Mesenteric fat pad (tissue), 1 donor: Measurements from ENCODE around the gene TMTC2. TPM values are rescaled to one million over a fixed set of nuclear protein-coding genes. Genes with fewer than 3 reads are reported as not detected.
"Not testable (repeated sequence)": the region's sequence is repeated elsewhere in the genome, so short reads cannot be mapped to it uniquely, and the experiment has no call there.

Experiments used
- DNase-seq: peaks from one replicate; pipeline ENCODE4 v3.0.0-alpha.2; 2020; ENCODE audit warnings: low spot score
- total RNA-seq: library from RNA; stranded (reverse); fragmentation: NEBNext Ultra II Directional; extraction: Animal tissue kit (Norgen Biotek cat#: 25700); gene quantifications from one replicate; pipeline ENCODE4 v1.2.1, GENCODE V29; 2021
- donor health status: DM: yes; HTN: yes; CAD: no.

TMTC2 gene
- total RNA-seq, 1 donor from 2014 or later = 7.0 TPM

DNA sequence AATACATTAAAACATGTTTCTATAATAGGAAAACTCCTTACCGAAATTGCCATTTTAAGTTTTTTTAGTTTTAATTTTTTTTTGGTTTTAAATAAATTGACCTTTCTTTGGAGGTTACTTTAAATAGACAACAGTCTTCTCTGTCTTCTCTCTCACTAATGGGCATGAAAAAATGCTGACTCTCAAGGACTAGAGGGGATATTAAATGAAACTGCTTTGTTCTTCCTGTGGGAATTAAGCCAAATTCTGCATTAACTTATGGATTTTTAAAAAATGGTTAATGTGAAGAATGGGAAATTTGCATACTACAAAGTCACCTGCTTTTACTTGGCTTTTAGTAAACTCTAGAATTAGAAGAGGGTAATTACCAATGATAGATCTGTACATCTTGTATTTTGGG, 378.9 kb downstream of the TMTC2 start:
- no peak for DNase-seq

DNA sequence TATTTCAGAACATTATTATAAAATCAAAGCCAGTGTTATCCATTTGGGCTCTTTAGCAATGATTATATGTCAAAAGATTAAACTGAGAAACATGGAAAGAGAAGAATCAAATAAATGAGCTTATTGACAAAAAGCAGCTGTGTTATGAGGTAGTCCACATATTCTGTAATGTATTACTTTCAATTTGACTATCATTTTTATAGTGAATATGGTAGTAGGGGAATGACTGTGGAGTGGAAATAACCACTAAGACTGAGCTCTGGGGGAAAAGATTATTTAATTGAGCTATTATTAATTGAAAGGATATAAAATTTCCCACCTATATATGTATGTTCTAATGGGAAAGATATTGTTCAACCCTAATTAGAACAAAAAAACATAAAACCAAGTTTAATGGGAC, 381.3 kb downstream of the TMTC2 start:
- DNase-seq = no peak

DNA sequence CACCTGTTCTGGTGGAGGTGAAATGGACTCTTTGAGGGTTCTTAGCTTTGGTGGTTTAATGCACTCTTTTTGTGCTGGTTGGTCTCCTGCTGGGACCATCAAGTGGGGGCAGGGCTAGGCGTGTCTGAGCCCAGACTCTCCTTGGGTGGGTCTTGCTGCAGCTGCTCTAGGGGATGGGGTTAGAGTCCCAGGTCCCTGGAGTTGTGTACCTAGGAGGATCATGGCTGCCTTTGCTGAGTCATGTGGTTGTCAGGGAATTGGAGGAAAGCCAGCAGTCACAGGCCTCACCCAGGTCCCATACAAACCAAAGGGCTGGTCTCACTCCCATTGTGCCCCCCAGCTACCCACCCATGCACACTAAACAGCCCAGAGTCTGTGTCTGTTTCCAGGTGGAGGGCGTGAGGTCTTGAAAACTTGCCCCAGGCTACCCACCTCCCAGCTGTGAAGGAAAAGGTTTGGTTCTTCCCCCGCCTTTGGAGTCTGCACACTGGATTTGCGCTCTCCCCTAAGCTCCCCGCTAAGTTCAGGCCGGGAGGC, 387.7 kb downstream of the TMTC2 start:
- DNase-seq = no peak

DNA sequence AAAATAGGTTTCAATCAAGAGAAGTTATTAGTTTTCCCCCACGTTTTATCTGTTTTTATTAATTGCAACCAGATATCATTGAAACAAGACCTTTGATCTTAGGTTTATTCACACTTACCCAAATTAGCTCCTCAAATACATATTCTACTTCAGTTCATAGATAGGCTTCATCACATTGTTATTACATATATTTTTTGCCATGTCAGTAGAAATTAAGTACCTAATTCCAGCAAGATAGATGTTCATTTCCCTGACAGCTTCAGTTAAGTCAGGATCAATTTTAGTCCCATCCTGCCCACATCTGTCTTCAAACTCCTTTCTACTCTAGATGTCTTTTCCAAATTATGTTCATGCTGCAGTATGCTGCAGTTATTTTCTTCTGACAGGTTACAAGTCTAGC, 388.8 kb downstream of the TMTC2 start:
- DNase-seq = no peak

DNA sequence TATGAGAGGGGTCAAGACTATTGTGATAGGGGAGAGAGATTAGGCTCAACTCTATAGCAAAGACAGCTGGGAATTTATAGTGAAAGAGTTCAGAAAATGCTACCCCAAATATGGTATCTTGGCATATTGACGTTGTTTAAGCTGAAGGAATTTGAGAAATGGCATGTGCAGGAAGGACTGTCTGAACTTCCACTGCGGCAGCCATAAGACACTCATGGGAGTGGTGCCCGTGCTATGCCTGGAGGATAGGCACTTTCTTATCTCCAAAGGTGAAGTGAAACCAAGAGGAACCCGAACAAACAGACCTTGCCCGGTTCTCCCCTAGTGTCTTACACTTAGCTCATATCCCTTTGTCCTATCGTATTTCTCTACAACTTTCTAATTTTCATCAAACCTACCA, 390.3 kb downstream of the TMTC2 start:
- DNase-seq = no peak

DNA sequence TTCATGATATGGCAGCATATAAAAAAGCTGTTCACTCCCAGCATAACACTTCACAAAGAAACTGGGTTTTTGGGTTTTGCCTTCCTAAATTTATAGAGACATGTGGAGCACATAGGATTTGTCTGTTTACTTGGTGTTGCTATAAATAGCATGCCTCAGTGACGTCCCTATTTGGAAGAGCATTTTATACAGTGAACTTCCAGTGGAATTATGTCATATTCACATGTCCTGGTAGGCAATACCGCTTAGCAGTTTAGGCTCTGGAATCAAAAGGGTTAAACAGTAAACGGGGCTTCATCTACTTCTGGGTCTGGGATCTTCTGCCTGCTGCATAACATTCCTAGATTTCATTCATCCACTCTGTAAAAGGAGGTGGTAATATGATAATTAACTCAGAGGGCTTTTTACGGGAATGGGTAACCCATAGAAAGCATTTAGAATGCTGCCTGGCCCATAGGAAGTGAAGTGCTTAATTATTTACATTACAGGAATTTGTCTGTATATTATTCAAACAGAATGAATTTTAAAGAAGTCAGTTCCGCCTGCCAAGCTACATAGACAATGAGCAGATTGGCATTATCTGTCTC, 396.1 kb downstream of the TMTC2 start:
- no peak for DNase-seq

DNA sequence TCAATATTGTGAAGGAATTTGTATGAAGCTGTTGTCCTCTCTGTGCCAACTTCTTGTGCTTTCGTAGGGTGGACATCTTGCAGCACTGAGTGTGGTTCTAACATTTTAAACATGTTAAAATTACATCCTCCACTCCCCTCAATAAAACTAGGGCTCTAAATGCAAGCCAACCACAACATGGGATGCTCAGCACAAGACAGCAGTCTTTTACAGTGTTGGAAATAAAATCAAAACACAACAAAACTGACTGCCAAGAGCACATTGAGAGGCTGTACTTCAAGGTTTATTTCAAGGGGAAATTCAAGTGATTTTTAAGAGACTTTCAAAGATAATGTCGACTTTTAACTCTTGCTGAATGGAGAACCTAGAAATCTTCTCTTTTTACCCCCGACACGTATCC, 396.9 kb downstream of the TMTC2 start:
- no peak for DNase-seq

DNA sequence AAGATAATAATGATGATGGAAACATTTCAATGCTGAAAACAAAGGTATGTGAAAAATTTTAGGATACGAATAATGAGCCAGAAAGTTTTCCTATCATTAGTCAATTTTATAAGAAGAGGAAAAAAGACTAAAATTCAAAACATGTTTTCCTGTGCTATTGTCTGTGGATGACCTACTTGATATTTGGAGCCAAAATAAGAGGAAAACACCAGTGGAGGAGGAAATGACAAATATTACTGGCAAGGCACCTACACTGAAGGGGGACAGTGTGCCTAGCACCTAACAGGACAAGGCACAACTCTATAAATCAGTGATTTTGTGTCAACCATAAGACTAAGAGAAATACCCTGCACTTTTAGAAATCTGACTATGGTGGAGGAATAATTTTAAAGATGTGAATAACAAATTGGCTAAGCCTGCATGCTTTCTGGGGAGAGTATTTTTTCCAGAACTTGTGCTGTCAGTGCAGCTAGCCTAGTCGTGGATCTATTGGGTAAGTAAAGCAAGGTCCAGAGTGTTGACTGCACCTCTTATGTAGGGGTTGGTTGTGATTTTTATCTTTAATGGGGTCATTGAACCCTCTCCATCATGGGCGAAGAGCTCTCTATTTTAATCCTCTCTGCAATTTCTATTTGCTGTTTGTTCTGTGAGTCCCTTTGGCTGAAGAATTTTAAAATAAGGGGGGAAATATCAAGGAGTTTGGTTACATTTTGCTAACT, 398.0 kb downstream of the TMTC2 start:
- DNase-seq = no peak

DNA sequence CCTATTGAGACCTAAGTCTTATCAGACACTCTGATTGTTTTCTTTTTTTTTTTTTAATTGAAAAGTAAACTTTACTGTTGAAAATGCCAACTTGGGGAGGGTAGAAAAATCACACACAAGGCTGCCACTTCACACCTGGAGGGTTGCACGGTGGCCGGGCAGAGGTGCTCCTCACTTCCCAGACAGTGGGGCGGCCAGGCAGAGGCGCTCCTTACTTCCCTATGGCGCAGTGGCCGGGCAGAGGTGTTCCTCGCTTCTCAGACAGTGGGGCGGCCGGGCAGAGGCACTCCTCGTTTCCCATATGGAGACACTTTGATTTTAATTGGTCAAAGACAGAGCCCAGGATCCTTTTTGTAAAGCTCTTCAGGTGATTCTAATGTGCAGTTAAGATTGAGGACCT, 399.3 kb downstream of the TMTC2 start:
- DNase-seq = no peak

DNA sequence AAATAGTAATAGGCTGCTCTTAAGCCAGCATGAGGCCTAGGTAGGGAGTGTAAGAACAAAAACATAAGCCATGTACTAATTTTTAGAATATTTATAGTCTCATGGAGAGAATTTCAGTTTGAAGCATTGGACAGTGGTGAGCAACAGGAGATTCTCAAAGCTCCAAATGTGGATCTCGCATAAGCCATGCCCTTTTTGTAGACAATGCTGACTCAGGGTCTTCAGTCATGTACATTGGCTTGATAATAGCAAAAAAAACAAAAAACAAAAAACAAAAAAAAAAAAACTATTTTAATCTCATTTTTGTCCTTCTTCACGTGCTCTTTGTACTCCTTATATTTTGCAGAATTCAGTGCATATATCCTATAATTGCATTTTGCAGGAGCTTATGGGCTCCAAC, 402.9 kb downstream of the TMTC2 start:
- DNase-seq = no peak

DNA sequence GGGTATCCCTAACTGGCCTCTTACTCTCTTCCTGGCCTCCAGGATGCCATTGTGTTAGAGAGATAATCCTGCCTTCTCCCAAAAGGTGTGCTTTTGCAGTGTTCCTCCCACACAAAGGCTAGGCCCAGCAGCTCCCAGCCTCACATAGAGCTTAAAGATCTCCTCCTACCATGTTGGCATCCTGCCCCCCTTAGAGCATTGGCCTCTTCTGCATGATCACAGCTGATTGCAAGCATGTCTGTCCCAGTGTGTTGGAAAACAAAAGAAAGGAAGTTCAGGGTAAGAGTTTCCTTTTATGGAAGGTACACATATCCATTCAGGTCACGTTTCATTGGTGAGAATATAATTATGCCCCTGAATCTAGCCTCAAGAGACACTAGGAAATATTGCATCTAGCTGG, 405.4 kb downstream of the TMTC2 start:
- no peak for DNase-seq

DNA sequence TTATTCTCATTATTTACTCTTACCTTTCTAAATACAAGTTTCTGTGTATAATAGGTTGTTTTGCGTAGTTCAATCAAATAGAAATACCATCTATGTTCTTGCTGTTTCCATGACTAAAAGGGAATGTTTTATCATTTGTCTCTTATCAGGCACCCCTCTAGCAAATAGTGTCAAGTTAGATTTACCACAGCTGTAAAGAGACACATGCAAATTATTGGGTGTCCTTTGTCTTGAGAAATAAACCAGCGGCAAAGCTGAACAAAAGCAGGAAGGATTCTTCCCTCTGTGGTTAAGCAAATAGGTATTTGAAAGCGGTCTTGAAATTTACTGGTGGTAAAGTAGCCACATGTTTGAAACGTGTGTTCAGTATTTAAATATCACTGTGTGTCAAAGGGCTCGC, 405.9 kb downstream of the TMTC2 start:
- no peak for DNase-seq

DNA sequence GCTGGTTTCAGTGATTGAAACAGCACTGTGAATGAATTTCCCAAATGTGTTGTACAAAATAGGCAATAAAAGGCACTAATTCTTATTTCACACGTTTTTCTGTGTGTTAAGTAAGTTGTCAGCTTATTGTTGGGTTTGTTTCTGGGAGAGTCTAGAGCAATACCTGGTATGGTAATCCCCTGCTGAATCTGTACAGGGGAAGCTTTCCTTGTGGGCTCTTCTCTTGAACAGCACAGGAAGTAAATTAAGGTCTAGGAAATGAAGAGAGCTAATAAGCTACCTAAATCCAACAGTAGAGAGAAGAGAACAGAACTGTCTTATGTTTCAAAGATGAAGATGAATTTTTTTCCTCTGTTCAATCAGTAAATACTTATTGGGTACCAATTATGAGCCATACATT, 406.7 kb downstream of the TMTC2 start:
- no peak for DNase-seq

DNA sequence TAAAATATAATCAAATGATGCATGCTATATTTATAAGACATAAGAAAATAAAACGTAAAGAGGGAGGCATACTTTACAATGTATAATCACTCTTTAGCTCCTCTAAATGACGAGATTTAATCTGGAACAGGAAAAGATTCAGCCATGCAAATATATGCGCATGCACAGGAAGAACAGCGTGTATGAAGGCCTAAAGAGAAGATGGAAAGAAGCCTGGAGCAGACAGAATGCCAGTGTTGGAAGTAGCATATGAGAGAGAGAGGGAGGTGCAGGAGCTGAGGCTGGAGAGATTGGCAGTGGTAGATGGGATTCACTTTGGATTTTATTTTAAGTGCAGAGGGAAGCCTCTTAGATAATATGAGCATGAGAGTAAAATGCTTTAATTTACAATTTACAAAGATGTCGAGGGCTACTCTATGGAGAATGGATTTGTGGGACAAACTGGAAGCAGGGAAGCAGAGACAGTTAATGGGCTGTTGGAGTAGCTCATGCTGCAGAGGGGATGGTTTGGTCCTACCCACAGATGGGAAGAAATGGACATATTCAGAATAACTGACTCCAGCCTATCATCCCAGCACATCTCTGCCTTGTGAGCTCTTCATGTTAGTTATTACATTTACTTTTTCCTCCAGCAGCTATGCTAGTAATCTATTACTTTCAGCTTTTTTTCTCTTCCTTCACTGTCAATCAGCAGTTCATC, 411.1 kb downstream of the TMTC2 start:
- no peak for DNase-seq

DNA sequence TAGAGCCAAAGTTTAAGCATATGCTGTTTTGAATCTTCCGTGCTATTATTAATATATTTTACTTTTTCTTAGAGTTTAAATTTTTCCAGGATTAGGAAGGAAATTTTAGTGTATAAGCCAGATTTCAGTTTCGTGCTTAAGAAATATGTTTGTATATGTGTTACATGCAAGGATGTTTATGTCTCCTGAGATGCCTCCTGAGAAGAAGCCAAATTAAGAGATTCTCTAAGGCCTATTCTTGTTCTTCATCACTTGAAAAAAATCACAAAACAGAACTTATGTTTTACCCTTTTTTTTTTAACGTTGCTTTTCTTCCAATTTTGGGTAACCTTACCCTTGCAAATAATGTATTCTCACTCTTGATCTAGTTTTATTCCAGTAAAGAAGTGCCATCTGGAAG, 412.7 kb downstream of the TMTC2 start:
- DNase-seq = no peak

DNA sequence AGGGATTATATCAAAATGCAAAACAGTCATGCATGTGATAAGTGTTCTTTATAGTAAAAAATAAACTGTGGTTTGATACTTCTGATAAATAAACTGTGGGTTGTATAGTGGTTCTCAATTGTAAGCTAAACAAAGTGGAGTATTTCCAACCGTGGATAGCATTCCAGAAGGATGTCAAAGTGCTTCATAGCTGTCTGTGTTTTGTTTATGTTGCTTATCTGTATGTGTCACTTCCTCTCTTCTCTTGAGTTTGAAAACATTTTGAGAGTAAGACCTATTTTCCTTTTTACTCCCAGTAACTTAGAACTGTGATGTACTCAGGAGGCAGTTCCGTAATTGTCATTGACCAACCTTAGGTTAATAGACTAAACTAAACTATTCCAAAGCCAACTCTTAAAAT, 415.8 kb downstream of the TMTC2 start:
- no peak for DNase-seq

DNA sequence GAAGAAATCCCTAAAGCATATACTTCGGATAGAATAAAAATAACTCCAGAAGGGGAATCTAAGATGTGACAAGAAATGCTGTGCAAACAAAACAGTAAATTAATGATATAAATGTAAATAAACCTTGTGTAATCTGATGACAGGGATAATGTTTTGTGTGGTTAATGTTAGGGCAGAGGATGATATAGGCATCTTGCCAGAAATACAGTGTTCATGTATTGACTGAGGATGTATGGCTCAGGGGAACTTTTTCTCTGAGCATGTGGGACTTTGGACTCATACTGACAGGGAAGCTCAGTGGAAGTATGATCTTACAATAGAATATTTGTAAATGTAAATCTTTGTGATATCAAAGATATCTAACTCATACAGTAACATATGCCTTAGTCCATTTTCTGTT, 420.2 kb downstream of the TMTC2 start:
- DNase-seq = no peak

DNA sequence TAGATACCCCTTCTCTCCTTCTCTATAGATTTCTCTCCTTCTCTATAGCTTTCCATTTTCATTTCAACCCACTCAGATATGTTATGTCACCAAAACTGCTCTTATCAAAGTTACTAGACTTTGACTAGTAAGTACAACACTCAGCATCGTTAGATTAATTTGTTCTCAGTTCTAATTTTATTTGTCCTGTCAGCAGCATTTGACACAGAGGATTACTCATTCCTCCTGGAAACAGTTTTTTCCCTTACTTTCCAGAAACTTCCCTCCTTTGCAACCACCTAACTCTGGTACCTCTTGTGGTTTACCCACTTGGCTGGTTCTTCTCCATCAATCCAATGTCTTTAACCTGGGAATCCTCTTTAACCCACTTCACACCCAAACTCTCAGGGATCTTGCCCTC, 423.7 kb downstream of the TMTC2 start:
- DNase-seq = no peak

DNA sequence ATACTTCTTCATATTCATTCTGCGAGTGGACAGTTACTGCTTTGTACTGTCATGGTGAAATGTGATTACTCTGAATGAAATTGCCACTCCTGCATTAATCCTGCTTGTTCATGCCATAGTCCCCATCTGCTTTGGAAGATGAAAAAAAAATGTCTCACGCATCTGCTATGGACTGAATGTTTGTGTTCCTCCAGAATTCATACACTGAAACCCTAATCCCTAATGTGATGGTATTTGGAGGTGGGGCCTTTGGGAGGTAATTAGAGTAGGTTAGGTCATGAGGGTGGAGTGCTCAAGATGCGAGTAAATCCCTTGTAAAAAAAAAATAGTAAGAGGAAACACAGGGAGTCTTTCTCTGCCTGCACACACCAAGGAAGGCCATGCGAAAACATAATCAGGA, 427.2 kb downstream of the TMTC2 start:
- DNase-seq = no peak

DNA sequence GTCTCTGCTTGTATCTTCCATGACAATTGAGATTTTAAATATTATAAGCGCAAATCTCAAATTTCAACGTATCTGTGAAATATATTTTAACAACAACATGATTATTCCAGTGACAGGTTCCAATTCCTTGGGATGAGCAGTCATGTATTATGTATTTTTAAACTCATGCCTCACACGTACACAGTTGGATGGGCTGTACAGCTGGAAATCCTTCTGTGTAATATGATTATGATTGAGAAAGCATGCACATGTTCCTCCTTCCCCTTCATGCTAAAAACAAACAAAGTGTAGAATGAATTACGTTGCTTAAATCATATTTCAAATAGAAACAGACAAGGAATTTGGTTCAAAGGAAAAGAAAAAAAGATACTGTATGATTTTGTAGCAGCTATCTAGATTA, 428.3 kb downstream of the TMTC2 start:
- DNase-seq = no peak

DNA sequence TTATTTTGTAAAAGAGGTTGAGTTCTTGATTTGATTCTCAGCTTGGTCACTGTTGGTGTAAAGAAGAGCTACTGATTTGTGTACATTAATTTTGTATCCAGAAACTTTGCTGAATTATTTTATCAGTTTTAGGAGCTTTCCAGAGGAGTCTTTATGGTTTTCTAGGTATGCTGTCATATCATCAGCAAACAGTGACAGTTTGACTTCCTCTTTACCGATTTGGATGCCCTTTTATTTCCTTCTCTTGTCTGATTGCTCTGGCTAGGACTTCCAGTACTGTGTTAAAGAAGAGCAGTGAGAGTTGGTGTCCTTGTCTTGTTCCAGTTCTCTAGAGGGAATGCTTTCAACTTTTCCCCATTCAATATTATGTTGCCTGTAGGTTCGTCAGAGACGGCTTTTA, 431.2 kb downstream of the TMTC2 start:
- not testable (repeated sequence) for DNase-seq

DNA sequence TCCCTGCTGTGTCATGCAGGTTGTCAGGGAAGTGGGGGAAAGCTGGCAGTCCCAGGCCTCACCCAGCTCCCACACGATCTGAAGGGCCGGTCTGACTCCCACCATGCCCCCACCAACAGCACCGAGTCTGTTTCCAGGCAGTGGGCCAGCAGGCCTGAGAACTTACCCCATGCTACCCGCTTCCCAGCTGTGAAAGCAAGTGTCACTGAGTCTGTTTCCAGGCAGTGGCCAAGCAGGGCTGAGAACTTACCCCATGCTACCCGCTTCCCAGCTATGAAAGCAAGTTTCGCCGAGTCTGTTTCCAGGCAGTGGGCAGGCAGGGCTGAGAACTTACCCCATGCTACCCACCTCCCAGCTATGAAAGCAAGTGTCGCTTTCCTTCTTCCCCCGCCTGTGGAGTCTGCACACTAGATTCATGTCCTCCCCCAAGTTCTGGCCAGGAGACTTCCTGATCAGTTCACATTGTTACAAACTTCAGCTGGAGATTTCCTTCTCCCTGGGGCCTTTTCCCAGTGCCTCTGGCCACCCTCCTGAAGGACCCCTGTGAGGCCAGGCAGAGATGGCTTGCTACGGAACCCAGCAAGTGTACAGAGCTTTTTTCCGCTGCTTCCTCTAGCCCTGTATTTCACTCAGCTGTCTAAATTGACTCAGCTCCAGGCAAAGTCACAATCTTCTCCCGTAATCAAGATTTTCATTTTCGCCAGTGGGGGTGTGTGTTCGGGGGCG, 435.4 kb downstream of the TMTC2 start:
- DNase-seq = no peak
